SK-N-SH (cell line): ENCODE measurements around the gene CHRNB1. TPM values are rescaled to one million over a fixed set of nuclear protein-coding genes. Genes with fewer than 3 reads are reported as not detected.

Source experiments
- CTCF ChIA-PET: fragments of 300-600, 350-600 bp; formaldehyde crosslinking; extraction: SDS; loops from one replicate; lab custom pipeline; 2021; lab: Yijun Ruan, JAX
- POLR2A ChIA-PET: fragments of 350-600 bp; sonication (Branson Sonifier 250); formaldehyde crosslinking; extraction: SDS; loops from one replicate; lab custom pipeline; 2020; ENCODE audit warnings: antibody characterized with exemption, inconsistent platforms; lab: Yijun Ruan, JAX
- DNase-seq: peaks from one replicate; pipeline ENCODE4 v3.0.0; 2012
- H2AFZ ChIP-seq: fragments of 200-600 bp; sonication (generic); 2 replicates; pipeline ENCODE4 v1.8.1; 2016; ENCODE audit warnings: antibody characterized with exemption, mild to moderate bottlenecking, low read depth
- H3F3A ChIP-seq: fragments of 200-600 bp; sonication (generic); replicated peaks from 2 replicates; pipeline ENCODE3; 2016; ENCODE audit warnings: antibody characterized with exemption, mild to moderate bottlenecking; ENCODE audit not compliant: insufficient read depth
- H3K27ac ChIP-seq, 2 experiments: fragments of 200-500 bp in 1 of 2; fragments of 200-600 bp in 1 of 2; sonication (Bioruptor generic) in 1 of 2; sonication (generic), shearing (Covaris generic) in 1 of 2; 2 replicates each; pipeline versions ENCODE4 v1.5.1 to v1.6.1; 2014 to 2016; ENCODE audit warnings: low read depth in 2 of 2, inconsistent platforms in 1 of 2, low read length in 1 of 2, mild to moderate bottlenecking in 1 of 2, mixed read lengths in 1 of 2
- H3K27me3 ChIP-seq: fragments of 200-600 bp; sonication (generic), shearing (Covaris generic); 2 replicates; pipeline ENCODE4 v1.6.1; 2016; ENCODE audit warnings: mixed run types; ENCODE audit not compliant: insufficient read depth
- H3K36me3 ChIP-seq, 2 experiments: fragments of 200-500 bp in 1 of 2; fragments of 200-600 bp in 1 of 2; sonication (Bioruptor generic) in 1 of 2; sonication (generic) in 1 of 2; replicated peaks in 1 of 2; 2 replicates each; pipeline versions ENCODE3 to v1.5.1; 2014 to 2016; ENCODE audit warnings: low read length in 1 of 2, mild to moderate bottlenecking in 1 of 2; ENCODE audit not compliant: insufficient read depth in 2 of 2, control insufficient read depth in 1 of 2
- H3K4me1 ChIP-seq, 2 experiments: fragments of 200-500 bp in 1 of 2; fragments of 200-600 bp in 1 of 2; sonication (Bioruptor generic) in 1 of 2; sonication (generic), shearing (Covaris generic) in 1 of 2; 2 replicates each; pipeline versions ENCODE4 v1.5.1 to v1.6.1; 2014 to 2016; ENCODE audit warnings: low read depth in 1 of 2, low read length in 1 of 2, mixed run types in 1 of 2; ENCODE audit not compliant: insufficient read depth in 2 of 2, control insufficient read depth in 1 of 2
- H3K4me2 ChIP-seq: fragments of 200-600 bp; sonication (generic), shearing (Covaris generic); 2 replicates; pipeline ENCODE4 v1.6.1; 2017; ENCODE audit warnings: mixed run types
- H3K4me3 ChIP-seq, 2 experiments: fragments of 200-500 bp in 1 of 2; fragments of 200-600 bp in 1 of 2; sonication (Bioruptor generic) in 1 of 2; sonication (generic), shearing (Covaris generic) in 1 of 2; 2 replicates each; pipeline versions ENCODE4 v1.5.1 to v1.8.1; 2014 to 2016; ENCODE audit warnings: low read depth in 2 of 2, inconsistent platforms in 1 of 2, low read length in 1 of 2, mild to moderate bottlenecking in 1 of 2, mixed read lengths in 1 of 2, moderate library complexity in 1 of 2
- H3K79me2 ChIP-seq: fragments of 200-600 bp; sonication (generic); 2 replicates; pipeline ENCODE4 v1.8.1; 2017; ENCODE audit warnings: mild to moderate bottlenecking; ENCODE audit not compliant: insufficient read depth
- H3K9ac ChIP-seq: fragments of 200-600 bp; sonication (generic); 2 replicates; pipeline ENCODE4 v1.6.1; 2017; ENCODE audit warnings: mixed run types
- H3K9me2 ChIP-seq: fragments of 200-600 bp; sonication (generic); 2 replicates; pipeline ENCODE4 v1.6.1; 2017; ENCODE audit warnings: mixed run types
- H3K9me3 ChIP-seq: fragments of 200-600 bp; sonication (generic); 2 replicates; pipeline ENCODE4 v1.6.1; 2017; ENCODE audit warnings: mixed run types, mild to moderate bottlenecking, moderate library complexity
- H4K20me1 ChIP-seq: fragments of 200-600 bp; sonication (generic); 2 replicates; pipeline ENCODE4 v1.6.1; 2017; ENCODE audit warnings: mild to moderate bottlenecking, mixed run types; ENCODE audit not compliant: insufficient read depth
- CTCF ChIP-seq: fragments of 200-600 bp; sonication (generic); IDR thresholded peaks from 2 replicates; pipeline ENCODE4 v1.6.1; 2017; ENCODE audit warnings: antibody characterized with exemption, mild to moderate bottlenecking, moderate library complexity
- ELF1 ChIP-seq: IDR thresholded peaks from 2 replicates; pipeline ENCODE4 v1.4.0; 2012
- EP300 ChIP-seq, 2 experiments: IDR thresholded peaks; 2 replicates each; pipeline versions ENCODE4 v1.4.0 to v1.6.1; 2012; ENCODE audit warnings: borderline replicate concordance in 1 of 2, low read depth in 1 of 2, low read length in 1 of 2
- FOSL2 ChIP-seq: IDR thresholded peaks from 2 replicates; pipeline ENCODE4 v1.4.0; 2012; ENCODE audit warnings: low read depth, mild to moderate bottlenecking, moderate library complexity, borderline replicate concordance
- FOXM1 ChIP-seq: IDR thresholded peaks from 2 replicates; pipeline ENCODE4 v1.4.0; 2012; ENCODE audit warnings: low read depth, mild to moderate bottlenecking
- GABPA ChIP-seq: IDR thresholded peaks from 2 replicates; pipeline ENCODE4 v1.4.0; 2012; ENCODE audit warnings: low read depth, mild to moderate bottlenecking
- IRF3 ChIP-seq: fragments of 150-350 bp; IDR thresholded peaks from 2 replicates; pipeline ENCODE4 v1.6.1; 2016; ENCODE audit warnings: mild to moderate bottlenecking, low read depth, low read length
- NFIC ChIP-seq: IDR thresholded peaks from 2 replicates; pipeline ENCODE4 v1.4.0; 2012; ENCODE audit warnings: borderline replicate concordance
- NRF1 ChIP-seq: IDR thresholded peaks from 2 replicates; pipeline ENCODE4 v1.6.1; 2012; ENCODE audit warnings: low read depth, mild to moderate bottlenecking, low read length
- PBX3 ChIP-seq: IDR thresholded peaks from 2 replicates; pipeline ENCODE4; 2012
- POLR2AphosphoS5 ChIP-seq: IDR thresholded peaks from 2 replicates; pipeline ENCODE4 v1.6.1; 2012; ENCODE audit warnings: low read depth, low read length
- RCOR1 ChIP-seq: fragments of 150-350 bp; IDR thresholded peaks from 2 replicates; pipeline ENCODE4 v1.6.1; 2017; ENCODE audit warnings: antibody characterized with exemption, low read length
- RXRA ChIP-seq: IDR thresholded peaks from 2 replicates; pipeline ENCODE4 v1.4.0; 2012; ENCODE audit warnings: low read depth, mild to moderate bottlenecking, borderline replicate concordance
- SIN3A ChIP-seq: IDR thresholded peaks from 2 replicates; pipeline ENCODE4 v1.6.1; 2012; ENCODE audit warnings: low read depth, mild to moderate bottlenecking, low read length, moderate library complexity, borderline replicate concordance
- TCF12 ChIP-seq: IDR thresholded peaks from 2 replicates; pipeline ENCODE4 v1.4.0; 2012
- WGBS: methylation state at CpG from one replicate; pipeline ENCODE4 v1.1.6; 2017; ENCODE audit warnings: low lambda C conversion rate; 5-methylcytosine and 5-hydroxymethylcytosine counted together
- polyA plus RNA-seq, 3 experiments: library from polyadenylated mRNA; depleted of rRNA; stranded (reverse); fragments of >200 nt; gene quantifications; 2 replicates each; pipeline ENCODE4 v1.2.3, GENCODE V29; 2012
- TF ChIP-seq, protein P1 (sequence below): fragments of 150-350 bp; IDR thresholded peaks from 2 replicates; pipeline ENCODE4 v1.6.1; 2017; ENCODE audit warnings: antibody characterized with exemption, low read length, low read depth, borderline replicate concordance
- TF ChIP-seq, protein P2 (sequence below): IDR thresholded peaks from 2 replicates; pipeline ENCODE4 v1.6.1; 2012; ENCODE audit warnings: mild to moderate bottlenecking, low read depth, low read length, moderate library complexity

Gene CHRNB1
- polyA plus RNA-seq, 1 of the 3 experiments (the other 2 are of a cell fraction), result 26.8 TPM

GRCh38 chr17:7409716-7410115, 35.1 kb upstream of the CHRNB1 start:
- H3K27ac ChIP-seq, result no peak overlapping the region
- no peak overlapping the region for H2AFZ ChIP-seq
- peaks cover 0 to 15% of the 10 kb centered on the region in 2 experiments; a peak in 1 of 4 replicates for H3K4me1 ChIP-seq
- H3K4me3 ChIP-seq, result no peak overlapping the region
- no peaks in the 10 kb centered on the region for H3K9me3 ChIP-seq
- H3K27me3 ChIP-seq, result no peaks in the 10 kb centered on the region
- no peak for DNase-seq
- no peak for TF ChIP-seq IRF3
- TF ChIP-seq, protein P1, sequence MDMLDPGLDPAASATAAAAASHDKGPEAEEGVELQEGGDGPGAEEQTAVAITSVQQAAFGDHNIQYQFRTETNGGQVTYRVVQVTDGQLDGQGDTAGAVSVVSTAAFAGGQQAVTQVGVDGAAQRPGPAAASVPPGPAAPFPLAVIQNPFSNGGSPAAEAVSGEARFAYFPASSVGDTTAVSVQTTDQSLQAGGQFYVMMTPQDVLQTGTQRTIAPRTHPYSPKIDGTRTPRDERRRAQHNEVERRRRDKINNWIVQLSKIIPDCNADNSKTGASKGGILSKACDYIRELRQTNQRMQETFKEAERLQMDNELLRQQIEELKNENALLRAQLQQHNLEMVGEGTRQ, result no peak
- TF ChIP-seq GABPA, result no peak
- TF ChIP-seq FOXM1, result no peak
- no peak for TF ChIP-seq EP300 (IDR thresholded peaks at IDR 0.05; ENCODE audit: borderline replicate concordance in 1 of 2, low read depth in 1 of 2, low read length in 1 of 2)
- no peak for TF ChIP-seq SIN3A
- no peak for TF ChIP-seq NRF1
- no peak for TF ChIP-seq PBX3
- no peak for TF ChIP-seq ELF1
- no peak for TF ChIP-seq CTCF
- TF ChIP-seq RCOR1, result no peak
- TF ChIP-seq RXRA, result no peak
- TF ChIP-seq, protein P2, sequence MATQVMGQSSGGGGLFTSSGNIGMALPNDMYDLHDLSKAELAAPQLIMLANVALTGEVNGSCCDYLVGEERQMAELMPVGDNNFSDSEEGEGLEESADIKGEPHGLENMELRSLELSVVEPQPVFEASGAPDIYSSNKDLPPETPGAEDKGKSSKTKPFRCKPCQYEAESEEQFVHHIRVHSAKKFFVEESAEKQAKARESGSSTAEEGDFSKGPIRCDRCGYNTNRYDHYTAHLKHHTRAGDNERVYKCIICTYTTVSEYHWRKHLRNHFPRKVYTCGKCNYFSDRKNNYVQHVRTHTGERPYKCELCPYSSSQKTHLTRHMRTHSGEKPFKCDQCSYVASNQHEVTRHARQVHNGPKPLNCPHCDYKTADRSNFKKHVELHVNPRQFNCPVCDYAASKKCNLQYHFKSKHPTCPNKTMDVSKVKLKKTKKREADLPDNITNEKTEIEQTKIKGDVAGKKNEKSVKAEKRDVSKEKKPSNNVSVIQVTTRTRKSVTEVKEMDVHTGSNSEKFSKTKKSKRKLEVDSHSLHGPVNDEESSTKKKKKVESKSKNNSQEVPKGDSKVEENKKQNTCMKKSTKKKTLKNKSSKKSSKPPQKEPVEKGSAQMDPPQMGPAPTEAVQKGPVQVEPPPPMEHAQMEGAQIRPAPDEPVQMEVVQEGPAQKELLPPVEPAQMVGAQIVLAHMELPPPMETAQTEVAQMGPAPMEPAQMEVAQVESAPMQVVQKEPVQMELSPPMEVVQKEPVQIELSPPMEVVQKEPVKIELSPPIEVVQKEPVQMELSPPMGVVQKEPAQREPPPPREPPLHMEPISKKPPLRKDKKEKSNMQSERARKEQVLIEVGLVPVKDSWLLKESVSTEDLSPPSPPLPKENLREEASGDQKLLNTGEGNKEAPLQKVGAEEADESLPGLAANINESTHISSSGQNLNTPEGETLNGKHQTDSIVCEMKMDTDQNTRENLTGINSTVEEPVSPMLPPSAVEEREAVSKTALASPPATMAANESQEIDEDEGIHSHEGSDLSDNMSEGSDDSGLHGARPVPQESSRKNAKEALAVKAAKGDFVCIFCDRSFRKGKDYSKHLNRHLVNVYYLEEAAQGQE, result no peak
- no peak for TF ChIP-seq TCF12
- no peak for TF ChIP-seq POLR2AphosphoS5
- TF ChIP-seq NFIC, result no peak
- TF ChIP-seq FOSL2, result no peak
- TF ChIP-seq, all 33 proteins: peak for 0
- Histone ChIP-seq H3K4me2 (no peak overlapping the region), H3K36me3 (peaks cover 8 to 42% of the 10 kb centered on the region in 2 experiments), H4K20me1 (peaks cover 11% of the 10 kb centered on the region; the same call in 1 of the 2 replicates), H3F3A (no peaks in the 10 kb centered on the region), H3K9ac (no peak overlapping the region), H3K79me2 (peaks cover 28% of the 10 kb centered on the region), H3K9me2 (no peaks in the 10 kb centered on the region)
- POLR2A ChIA-PET, result no interaction called here
- CTCF ChIA-PET, result interaction anchor here (4.9 kb wide), 1 partner anchor 54 kb away, joined by 28 read pairs; the partner anchor contains the start of gene TMEM95
- WGBS, result 94% methylated on average over 6 of the region's 6 CpGs
